PC-9 (cell line): ENCODE data around the gene ABLIM1.

Source experiments
- CTCF ChIP-seq: fragments of 200-600 bp; sonication (generic); conservative IDR thresholded peaks from 2 replicates; pipeline ENCODE4 v1.6.1; 2017; ENCODE audit warnings: mixed run types, antibody characterized with exemption, mild to moderate bottlenecking, moderate library complexity
- EZH2 ChIP-seq: fragments of 200-600 bp; sonication (generic); IDR thresholded peaks from 2 replicates; pipeline ENCODE4 v1.8.0; 2017; ENCODE audit warnings: antibody characterized with exemption, low read depth

DNA sequence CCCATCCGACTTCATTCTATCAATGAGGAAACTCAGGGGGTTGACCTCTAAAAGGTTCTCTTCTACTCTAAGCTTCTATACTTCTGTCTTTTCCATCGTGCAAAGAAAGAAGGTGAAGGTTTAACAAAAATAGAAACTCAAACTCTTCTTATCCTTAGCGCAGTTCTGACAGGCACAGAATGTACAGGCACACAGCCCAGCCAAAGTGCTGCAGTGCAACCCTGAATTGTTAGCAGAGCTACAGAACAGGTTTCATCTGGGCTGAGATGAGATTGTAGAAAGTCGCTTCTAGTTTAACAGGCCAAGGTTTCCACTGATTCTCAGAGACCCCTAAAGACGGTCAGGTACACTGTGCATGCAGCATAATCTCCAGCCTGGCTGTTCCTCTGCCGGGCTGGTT lies 174.5 kb downstream of the ABLIM1 start:
- no peak for TF ChIP-seq CTCF
- TF ChIP-seq EZH2 = no peak
